ENCODE measurements around the gene MSLN.
"Not testable (repeated sequence)": the region's sequence is repeated elsewhere in the genome, so short reads cannot be mapped to it uniquely, and the experiment has no call there.

The MSLN gene

GRCh38 chr16:747978-748746, 12.4 kb upstream of the MSLN start:
- Histone ChIP-seq H3K4me1 (ENCODE audit: control insufficient read depth, insufficient read depth, low read length) (peaks cover 13% of the 10 kb centered on the region), H3K9me3 (ENCODE audit: control insufficient read depth, low read length) (no peaks in the 10 kb centered on the region), H3K27me3 (ENCODE audit: control insufficient read depth, insufficient read depth, low read length, poor library complexity, severe bottlenecking) (no peaks in the 10 kb centered on the region), H3K36me3 (ENCODE audit: control insufficient read depth, insufficient read depth, low read length) (no peaks in the 10 kb centered on the region), H3K4me3 (ENCODE audit: insufficient read depth, low read depth, low read length) (no peak overlapping the region), H3K27ac (ENCODE audit: insufficient read depth, low read depth, low read length, poor library complexity, severe bottlenecking) (no peak overlapping the region)
- 92% methylated on average over 39 of the region's 39 CpGs for WGBS, 2 experiments

- Histone ChIP-seq H3K27ac (ENCODE audit: insufficient read depth, low read depth, low read length, poor library complexity, severe bottlenecking) (no peak overlapping the region), H3K27me3 (ENCODE audit: control insufficient read depth, insufficient read depth, low read length, poor library complexity, severe bottlenecking) (no peaks in the 10 kb centered on the region), H3K9me3 (ENCODE audit: control insufficient read depth, low read length) (no peaks in the 10 kb centered on the region), H3K4me3 (ENCODE audit: insufficient read depth, low read depth, low read length) (no peak overlapping the region), H3K4me1 (ENCODE audit: control insufficient read depth, insufficient read depth, low read length) (peaks cover 13% of the 10 kb centered on the region), H3K36me3 (ENCODE audit: control insufficient read depth, insufficient read depth, low read length) (no peaks in the 10 kb centered on the region)
- 93 to 95% methylated on average over 6 of the region's 6 CpGs for WGBS, 2 experiments
These were observed 11.5 kb upstream of the MSLN start for GRCh38 chr16:749010-749409.

GRCh38 chr16:750485-750884, 10.0 kb upstream of the MSLN start:
- no peaks in the 10 kb centered on the region for H3K27me3 ChIP-seq (ENCODE audit: control insufficient read depth, insufficient read depth, low read length, poor library complexity, severe bottlenecking)
- H3K9me3 ChIP-seq (ENCODE audit: control insufficient read depth, low read length), result no peaks in the 10 kb centered on the region
- H3K36me3 ChIP-seq (ENCODE audit: control insufficient read depth, insufficient read depth, low read length), result no peaks in the 10 kb centered on the region
- H3K4me3 ChIP-seq (ENCODE audit: insufficient read depth, low read depth, low read length), result no peak overlapping the region
- no peak overlapping the region for H3K27ac ChIP-seq (ENCODE audit: insufficient read depth, low read depth, low read length, poor library complexity, severe bottlenecking)
- WGBS, 2 experiments, result 83 to 87% methylated on average over 9 of the region's 9 CpGs
- peaks cover 13% of the 10 kb centered on the region for H3K4me1 ChIP-seq (ENCODE audit: control insufficient read depth, insufficient read depth, low read length)

- Histone ChIP-seq H3K4me3 (ENCODE audit: insufficient read depth, low read depth, low read length) (no peak overlapping the region), H3K9me3 (ENCODE audit: control insufficient read depth, low read length) (no peaks in the 10 kb centered on the region), H3K36me3 (ENCODE audit: control insufficient read depth, insufficient read depth, low read length) (no peaks in the 10 kb centered on the region), H3K4me1 (ENCODE audit: control insufficient read depth, insufficient read depth, low read length) (peaks cover 13% of the 10 kb centered on the region), H3K27me3 (ENCODE audit: control insufficient read depth, insufficient read depth, low read length, poor library complexity, severe bottlenecking) (no peaks in the 10 kb centered on the region), H3K27ac (ENCODE audit: insufficient read depth, low read depth, low read length, poor library complexity, severe bottlenecking) (no peak overlapping the region)
- 63 to 69% methylated on average over 39 of the region's 39 CpGs for WGBS, 2 experiments
These were observed 9.2 kb upstream of the MSLN start for GRCh38 chr16:751152-752006.

GRCh38 chr16:752007-752312, 8.6 kb upstream of the MSLN start:
- 10 to 15% methylated on average over 10 of the region's 10 CpGs for WGBS, 2 experiments
- Histone ChIP-seq H3K4me3 (ENCODE audit: insufficient read depth, low read depth, low read length) (no peak overlapping the region), H3K9me3 (ENCODE audit: control insufficient read depth, low read length) (no peaks in the 10 kb centered on the region), H3K27me3 (ENCODE audit: control insufficient read depth, insufficient read depth, low read length, poor library complexity, severe bottlenecking) (no peaks in the 10 kb centered on the region), H3K27ac (ENCODE audit: insufficient read depth, low read depth, low read length, poor library complexity, severe bottlenecking) (no peak overlapping the region), H3K36me3 (ENCODE audit: control insufficient read depth, insufficient read depth, low read length) (no peaks in the 10 kb centered on the region), H3K4me1 (ENCODE audit: control insufficient read depth, insufficient read depth, low read length) (peaks cover 13% of the 10 kb centered on the region)

- WGBS, 2 experiments, result 91 to 92% methylated on average over 11 of the region's 11 CpGs
These were observed 6.4 kb upstream of the MSLN start for GRCh38 chr16:754121-754607.

GRCh38 chr16:754656-755055, 5.9 kb upstream of the MSLN start:
- no peaks in the 10 kb centered on the region for H3K27me3 ChIP-seq (ENCODE audit: control insufficient read depth, insufficient read depth, low read length, poor library complexity, severe bottlenecking)
- WGBS, 2 experiments, result 82 to 84% methylated on average over 11 of the region's 11 CpGs
- H3K36me3 ChIP-seq (ENCODE audit: control insufficient read depth, insufficient read depth, low read length), result no peaks in the 10 kb centered on the region
- H3K27ac ChIP-seq (ENCODE audit: insufficient read depth, low read depth, low read length, poor library complexity, severe bottlenecking), result no peak overlapping the region
- H3K9me3 ChIP-seq (ENCODE audit: control insufficient read depth, low read length), result no peaks in the 10 kb centered on the region
- H3K4me1 ChIP-seq (ENCODE audit: control insufficient read depth, insufficient read depth, low read length), result peaks cover 13% of the 10 kb centered on the region
- H3K4me3 ChIP-seq (ENCODE audit: insufficient read depth, low read depth, low read length), result no peak overlapping the region

More at GRCh38 chr16:754121-754607, 6.4 kb upstream of the MSLN start:
- not testable (repeated sequence) for H3K36me3 ChIP-seq (ENCODE audit: control insufficient read depth, insufficient read depth, low read length); H3K9me3 ChIP-seq (ENCODE audit: control insufficient read depth, low read length); H3K27me3 ChIP-seq (ENCODE audit: control insufficient read depth, insufficient read depth, low read length, poor library complexity, severe bottlenecking); H3K27ac ChIP-seq (ENCODE audit: insufficient read depth, low read depth, low read length, poor library complexity, severe bottlenecking); H3K4me3 ChIP-seq (ENCODE audit: insufficient read depth, low read depth, low read length)
- H3K4me1 ChIP-seq (ENCODE audit: control insufficient read depth, insufficient read depth, low read length), result peaks cover 13% of the 10 kb centered on the region

GRCh38 chr16:756428-756827, 4.1 kb upstream of the MSLN start:
- Histone ChIP-seq H3K27me3 (ENCODE audit: control insufficient read depth, insufficient read depth, low read length, poor library complexity, severe bottlenecking) (no peaks in the 10 kb centered on the region), H3K4me3 (ENCODE audit: insufficient read depth, low read depth, low read length) (no peak overlapping the region), H3K27ac (ENCODE audit: insufficient read depth, low read depth, low read length, poor library complexity, severe bottlenecking) (no peak overlapping the region), H3K9me3 (ENCODE audit: control insufficient read depth, low read length) (no peaks in the 10 kb centered on the region), H3K36me3 (ENCODE audit: control insufficient read depth, insufficient read depth, low read length) (no peaks in the 10 kb centered on the region), H3K4me1 (ENCODE audit: control insufficient read depth, insufficient read depth, low read length) (peaks cover 11% of the 10 kb centered on the region)
- 96% methylated on average over 5 of the region's 5 CpGs for WGBS, 2 experiments

GRCh38 chr16:759110-759910, 1.2 kb upstream of the MSLN start:
- H3K27ac ChIP-seq (ENCODE audit: insufficient read depth, low read depth, low read length, poor library complexity, severe bottlenecking), result no peak overlapping the region
- no peaks in the 10 kb centered on the region for H3K27me3 ChIP-seq (ENCODE audit: control insufficient read depth, insufficient read depth, low read length, poor library complexity, severe bottlenecking)
- H3K36me3 ChIP-seq (ENCODE audit: control insufficient read depth, insufficient read depth, low read length), result no peaks in the 10 kb centered on the region
- H3K9me3 ChIP-seq (ENCODE audit: control insufficient read depth, low read length), result no peaks in the 10 kb centered on the region
- 91 to 92% methylated on average over 34 of the region's 34 CpGs for WGBS, 2 experiments
- no peak overlapping the region for H3K4me3 ChIP-seq (ENCODE audit: insufficient read depth, low read depth, low read length)
- peaks cover 3% of the 10 kb centered on the region for H3K4me1 ChIP-seq (ENCODE audit: control insufficient read depth, insufficient read depth, low read length)

GRCh38 chr16:760065-760464, 469 bp upstream of the MSLN start:
- no peaks in the 10 kb centered on the region for H3K36me3 ChIP-seq (ENCODE audit: control insufficient read depth, insufficient read depth, low read length)
- WGBS, 2 experiments, result 91 to 94% methylated on average over 15 of the region's 15 CpGs
- H3K4me3 ChIP-seq (ENCODE audit: insufficient read depth, low read depth, low read length), result no peak overlapping the region
- no peaks in the 10 kb centered on the region for H3K9me3 ChIP-seq (ENCODE audit: control insufficient read depth, low read length)
- H3K27me3 ChIP-seq (ENCODE audit: control insufficient read depth, insufficient read depth, low read length, poor library complexity, severe bottlenecking), result no peaks in the 10 kb centered on the region
- no peak overlapping the region for H3K27ac ChIP-seq (ENCODE audit: insufficient read depth, low read depth, low read length, poor library complexity, severe bottlenecking)
- H3K4me1 ChIP-seq (ENCODE audit: control insufficient read depth, insufficient read depth, low read length), result peaks cover 3% of the 10 kb centered on the region
